ENCODE data around the gene STX4.

Gene STX4

DNA sequence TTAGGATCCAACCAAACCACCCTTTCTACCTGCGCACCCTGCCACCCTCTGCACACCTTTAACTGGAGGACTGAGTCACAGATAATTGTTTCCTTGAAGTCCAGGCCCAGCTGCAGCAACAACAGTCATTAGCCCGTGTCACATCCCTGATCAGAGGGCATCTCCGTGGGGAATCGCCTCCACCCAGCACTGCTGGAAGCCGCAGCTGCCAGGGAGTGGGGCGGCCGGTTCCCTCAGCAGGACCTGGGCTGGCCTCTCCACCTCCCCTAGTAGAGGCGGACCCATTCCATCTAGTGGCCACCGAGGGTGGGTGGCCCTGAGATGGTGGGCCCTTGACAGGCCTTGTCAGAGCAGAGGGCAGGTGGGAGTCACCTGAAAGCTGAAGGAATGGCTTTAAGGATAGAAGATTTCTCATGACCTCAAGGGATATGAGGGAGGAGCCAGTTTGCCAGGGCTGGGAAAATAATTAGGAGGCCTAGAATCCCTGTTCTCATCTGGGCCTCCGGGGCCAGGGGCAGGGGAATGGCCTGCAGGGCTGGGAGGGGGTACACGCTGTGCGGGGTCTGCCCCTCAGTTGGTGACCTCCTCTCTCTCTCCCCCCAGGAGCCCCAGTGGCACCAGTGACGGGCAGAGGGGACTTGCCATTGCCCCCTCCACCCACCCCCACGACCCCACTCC lies 49.1 kb downstream of the STX4 start:
- no peak for FAIRE-seq
- no peak for DNase-seq (ENCODE audit: insufficient read length, low spot score)

DNA sequence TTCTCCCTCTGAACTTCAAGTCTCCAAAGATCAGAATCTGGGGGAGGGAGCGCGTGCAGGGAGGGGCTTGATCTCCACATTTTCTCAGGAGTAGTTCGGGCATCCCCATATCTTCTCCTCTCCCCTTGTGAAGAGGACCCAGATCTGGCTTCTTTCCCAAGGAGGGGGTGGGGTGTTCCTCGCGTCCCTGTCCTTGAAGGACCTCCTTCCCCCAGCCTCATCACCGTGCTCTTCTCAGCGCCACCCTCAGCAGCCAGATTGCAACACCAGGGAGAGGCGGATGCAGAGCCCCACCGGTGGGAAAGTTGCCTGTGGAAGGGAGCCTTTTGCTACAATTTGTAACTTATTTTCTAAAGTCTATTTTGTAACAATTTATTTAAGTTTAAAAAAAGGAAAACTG lies 49.7 kb downstream of the STX4 start:
- DNase-seq (ENCODE audit: insufficient read length, low spot score): no peak
- FAIRE-seq: no peak

DNA sequence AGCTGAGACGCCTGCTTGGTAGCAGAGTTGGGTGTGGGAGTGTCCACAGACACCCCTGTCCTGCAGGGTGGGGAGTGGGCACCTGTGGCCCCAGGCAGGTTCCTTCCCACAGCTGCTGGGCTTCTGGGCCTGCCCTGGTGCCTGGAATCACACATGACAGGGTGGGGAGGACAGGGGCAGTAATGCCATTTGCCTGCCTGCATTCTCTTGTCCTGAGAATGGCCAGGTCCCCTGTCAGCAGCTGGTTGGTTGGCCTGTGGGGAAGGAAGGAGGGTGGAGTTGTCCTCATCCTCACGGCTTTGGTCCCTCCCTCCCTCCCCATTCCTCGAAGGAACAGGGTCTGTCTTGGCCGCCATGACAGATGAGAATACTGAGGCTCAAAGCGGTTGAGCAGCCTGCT lies 50.2 kb downstream of the STX4 start:
- DNase-seq (ENCODE audit: insufficient read length, low spot score) (no peak), FAIRE-seq (no peak)

DNA sequence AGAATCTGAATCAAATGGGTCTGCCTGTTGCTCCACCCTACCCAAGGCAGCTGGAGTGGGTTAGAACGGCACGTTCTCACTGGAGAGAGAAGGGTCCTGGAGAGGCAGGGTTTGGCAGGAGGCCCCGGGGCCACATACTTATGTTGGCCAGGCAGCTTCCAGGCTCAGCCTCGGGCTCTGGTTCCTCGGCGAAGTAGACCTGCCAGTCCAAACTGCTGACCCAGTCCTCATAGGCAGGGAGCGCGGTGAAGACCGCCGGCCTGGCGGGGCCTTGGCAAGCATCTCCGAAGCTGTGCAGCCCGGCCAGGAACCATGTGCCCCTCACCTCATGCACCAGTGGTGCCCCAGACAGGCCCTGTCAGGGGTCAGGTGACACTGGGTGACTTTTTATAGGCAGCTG lies 50.6 kb downstream of the STX4 start:
- no peak for FAIRE-seq
- DNase-seq (ENCODE audit: insufficient read length, low spot score): no peak

DNA sequence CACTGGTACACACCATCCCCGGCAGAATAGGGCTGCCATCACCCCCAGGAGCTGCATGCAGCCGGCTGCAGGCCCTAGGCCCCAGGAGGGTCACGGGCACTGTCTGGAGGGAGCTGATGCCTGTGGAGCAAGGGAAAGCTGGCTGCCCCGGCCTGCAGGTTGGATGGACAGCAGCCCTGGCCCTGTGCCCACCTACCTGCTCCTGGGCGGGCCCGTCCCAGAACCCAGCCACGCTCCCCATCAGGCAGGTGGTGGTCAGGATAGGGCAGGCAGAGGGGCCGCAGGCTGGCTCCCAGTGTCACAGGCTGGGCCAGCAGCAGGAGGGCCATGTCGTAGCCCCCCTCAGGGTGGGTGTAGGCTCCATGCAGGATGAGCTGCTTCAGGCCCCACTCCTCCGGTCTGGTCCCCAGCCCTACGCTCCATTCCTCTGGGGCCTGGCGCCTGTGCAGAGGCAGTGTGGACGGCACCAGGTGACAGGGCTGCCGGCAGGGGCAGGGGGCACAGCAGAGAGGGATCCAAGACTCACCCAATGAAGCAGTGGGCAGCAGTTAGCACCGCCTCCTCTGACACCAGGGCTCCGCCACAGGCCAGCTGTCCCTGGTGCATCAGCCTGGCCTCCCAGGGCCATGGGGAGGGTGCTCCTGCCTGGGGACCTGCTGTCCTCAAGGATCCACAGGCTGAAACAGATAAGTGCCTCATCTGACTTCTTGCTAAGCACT lies 51.4 kb downstream of the STX4 start:
- no peak for FAIRE-seq
- DNase-seq (ENCODE audit: insufficient read length, low spot score): no peak

DNA sequence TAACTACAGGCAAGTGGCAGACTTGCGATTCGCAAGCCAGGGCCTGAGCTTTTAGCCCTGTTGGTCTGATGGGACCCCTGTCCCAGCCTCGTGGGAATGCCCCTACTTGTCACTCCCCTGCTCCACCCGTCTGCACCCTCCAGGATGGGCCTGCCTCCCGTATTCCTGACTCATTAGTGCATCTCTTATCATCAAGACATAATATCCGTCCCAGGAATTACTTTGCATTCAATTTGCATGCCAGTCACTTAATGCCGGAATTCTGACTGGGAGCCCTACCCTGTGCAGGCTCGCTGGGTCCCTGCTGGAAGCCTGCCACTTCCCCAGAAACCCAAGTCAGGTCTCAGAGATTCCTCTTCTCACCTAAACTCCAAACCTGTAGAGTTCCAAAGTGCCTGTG lies 52.1 kb downstream of the STX4 start:
- no peak for DNase-seq (ENCODE audit: insufficient read length, low spot score)
- no peak for FAIRE-seq

DNA sequence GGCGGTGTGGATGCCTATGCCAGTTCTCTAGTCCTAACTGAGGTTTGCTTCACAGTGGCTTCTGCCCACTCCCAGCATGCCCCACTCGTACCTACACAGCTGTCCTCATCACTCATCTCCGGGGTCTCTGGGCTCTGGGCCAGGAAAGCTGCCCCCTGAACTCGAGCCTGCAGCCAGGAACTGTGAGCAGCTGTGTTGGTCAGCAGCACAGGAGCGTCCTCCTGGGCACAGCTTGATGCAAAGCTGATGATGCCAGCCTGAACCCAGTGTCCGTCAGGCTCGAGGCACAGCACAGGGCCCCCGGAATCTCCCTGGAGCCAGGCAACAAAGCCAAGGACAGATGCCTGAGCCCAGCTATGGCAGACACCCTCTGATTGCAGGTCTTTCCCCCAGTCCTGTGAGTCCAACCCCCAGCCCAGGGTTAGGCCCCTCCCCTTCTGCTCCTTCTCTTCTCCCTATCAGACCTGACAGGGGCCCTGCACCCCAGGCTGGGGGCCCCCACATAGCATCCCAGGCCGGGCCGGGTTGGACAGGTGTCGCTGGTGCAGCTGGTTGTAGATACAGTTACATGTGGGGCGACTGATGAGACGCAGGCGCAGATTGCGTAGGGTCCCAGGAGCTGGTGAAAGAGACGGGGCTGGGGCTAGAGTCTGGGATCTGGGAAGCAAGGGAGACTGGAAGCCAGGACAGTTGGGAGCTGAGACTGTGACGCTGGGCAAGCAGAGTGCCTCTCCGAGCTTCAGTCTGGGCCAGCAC lies 52.7 kb downstream of the STX4 start:
- no peak for FAIRE-seq
- no peak for DNase-seq (ENCODE audit: insufficient read length, low spot score)

DNA sequence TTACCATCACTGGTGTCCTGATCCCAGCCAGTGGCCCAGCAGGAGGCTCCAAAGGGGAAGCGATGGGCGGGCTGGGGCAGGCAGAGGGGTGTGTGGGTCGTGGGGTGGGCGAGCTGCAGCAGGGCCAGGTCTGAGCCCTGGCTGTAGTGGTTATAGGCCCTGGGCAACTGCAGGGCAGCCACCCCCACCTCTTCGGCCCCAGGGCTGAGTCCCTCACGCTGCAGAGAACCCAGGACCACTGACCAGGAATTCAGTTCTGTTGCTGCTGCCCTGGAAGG lies 53.2 kb downstream of the STX4 start:
- no peak for FAIRE-seq
- no peak for DNase-seq (ENCODE audit: insufficient read length, low spot score)

DNA sequence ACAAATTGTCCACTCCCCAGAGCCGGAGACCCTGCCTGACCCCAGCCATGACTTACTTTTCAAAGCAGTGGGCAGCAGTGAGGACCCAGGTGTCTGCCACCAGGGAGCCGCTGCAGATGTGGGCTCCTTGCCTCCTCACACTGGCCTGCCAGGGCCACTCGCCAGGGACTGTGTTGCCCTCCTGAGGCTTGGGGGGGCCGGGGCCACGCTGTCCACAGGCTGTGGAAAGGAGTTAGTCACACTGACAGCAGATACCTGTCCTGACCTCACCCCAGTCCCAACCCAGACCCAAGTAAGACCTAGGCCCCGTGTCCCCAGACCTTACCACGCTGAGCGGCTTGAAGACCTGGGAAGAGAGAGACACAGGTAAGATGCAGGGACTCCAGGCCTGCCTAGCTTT lies 54.1 kb downstream of the STX4 start:
- DNase-seq (ENCODE audit: insufficient read length, low spot score): no peak

DNA sequence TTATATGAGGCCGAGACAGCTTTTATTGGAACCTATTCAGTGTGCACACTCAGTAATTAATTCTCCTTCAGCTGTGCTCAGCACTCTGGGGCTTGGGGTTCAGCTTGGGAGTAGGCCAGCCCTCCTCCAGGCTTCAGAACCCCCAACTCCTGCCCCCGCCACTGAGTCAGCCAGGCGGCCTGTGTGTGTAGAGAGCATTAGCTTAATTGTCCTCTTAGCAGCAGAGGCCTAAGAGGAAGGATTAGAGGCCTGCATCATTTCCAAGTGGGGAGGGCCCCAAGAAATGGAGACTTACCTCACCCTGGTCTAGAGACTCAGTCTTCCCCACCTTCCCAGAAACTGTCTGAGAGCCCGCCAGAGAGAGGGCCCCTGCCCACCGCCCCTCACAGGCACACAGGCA lies 54.6 kb downstream of the STX4 start:
- FAIRE-seq: no peak
- DNase-seq (ENCODE audit: insufficient read length, low spot score): no peak

More for the DNA sequence above, 54.1 kb downstream of the STX4 start:
- FAIRE-seq: no peak

DNA sequence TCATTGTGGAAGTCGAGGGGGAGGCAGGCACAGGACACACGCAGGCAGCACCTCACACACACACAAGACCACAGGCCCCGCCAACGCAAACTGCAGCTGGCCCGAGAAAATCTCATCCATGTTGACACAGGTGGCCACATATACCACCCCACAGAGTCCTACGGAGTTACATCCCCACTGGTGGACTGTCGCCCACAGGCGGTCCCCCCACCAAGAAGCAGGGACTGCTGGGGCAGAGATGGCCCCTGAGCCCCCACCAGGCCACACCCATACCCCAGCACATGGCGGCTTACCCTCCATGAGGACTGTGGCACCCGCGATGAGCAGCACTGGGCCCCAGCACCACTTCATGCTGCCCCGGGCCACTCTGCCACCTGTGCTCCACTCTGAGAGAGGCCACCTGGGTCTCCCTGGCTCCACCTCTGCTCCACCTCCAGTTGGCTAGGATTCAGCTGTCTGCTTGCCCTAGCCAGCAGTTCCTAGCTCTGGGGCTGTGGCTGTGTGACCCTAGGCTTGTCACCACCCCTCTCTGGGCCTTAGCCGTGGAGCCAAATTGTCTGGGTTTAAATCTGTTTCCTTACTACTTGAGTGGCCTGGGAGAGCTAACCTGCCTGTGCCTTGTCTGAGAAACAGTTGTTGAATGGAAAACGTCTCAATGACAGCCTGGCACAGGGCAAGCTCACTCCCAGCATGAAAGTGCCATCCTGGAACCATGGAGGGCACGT lies 55.3 kb downstream of the STX4 start, which contains the start of gene PRSS53:
Gene PRSS53, minus strand, starts transcription at position 485 of the 725 bp plus-strand sequence. Its CDS starts 134 bp downstream, at position 351.
- FAIRE-seq (no peak), DNase-seq (ENCODE audit: insufficient read length, low spot score) (no peak)

DNA sequence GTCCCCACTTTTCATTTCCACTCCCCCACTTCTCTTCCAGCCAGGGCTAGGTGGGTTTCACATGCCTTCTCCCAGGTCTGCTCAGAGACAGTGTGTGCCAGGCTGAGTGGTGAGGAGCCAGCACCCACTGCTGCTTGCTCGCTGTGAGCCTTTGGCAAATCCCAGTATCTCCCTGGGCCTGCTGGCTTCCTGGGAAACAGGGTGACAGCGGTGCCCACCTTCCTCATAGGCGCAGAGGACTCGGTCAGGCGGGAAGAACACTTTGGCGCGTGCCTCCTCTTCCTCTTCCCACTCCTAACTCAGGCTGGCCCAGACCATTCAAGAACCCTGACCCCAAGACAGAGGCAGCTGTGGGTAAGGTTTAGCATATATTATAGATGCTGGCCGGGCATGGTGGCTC lies 55.8 kb downstream of the STX4 start:
- FAIRE-seq (no peak), DNase-seq (ENCODE audit: insufficient read length, low spot score) (no peak)
